Endometrial microvascular endothelial cells (primary cell): ENCODE measurements around the gene UBR2. TPM values are rescaled to one million over a fixed set of nuclear protein-coding genes. Genes with fewer than 3 reads are reported as not detected.
"Not testable (repeated sequence)": the region's sequence is repeated elsewhere in the genome, so short reads cannot be mapped to it uniquely, and the experiment has no call there.

Experiments used
- in situ Hi-C: cut with HindIII; loops from 2 replicates; pipeline ENCODE4 v1.10.0; 2017; ENCODE audit warnings: low sequenced_read_pairs, low pct_unique_long_range_greater_than_20kb; ENCODE audit errors: inconsistent ontology term
- total RNA-seq: library from RNA; depleted of rRNA; stranded (reverse); fragments of >200 nt; gene quantifications from one replicate; pipeline ENCODE4 v1.2.3, GENCODE V29; 2015; ENCODE audit errors: inconsistent ontology term

The UBR2 gene
- total RNA-seq, 1 donor from 2014 or later = 15.1 TPM

GRCh38 chr6:42550277-42550676 lies 13.6 kb upstream of the UBR2 start:
- in situ Hi-C loops = loop anchor here (25.0 kb wide), 1 partner anchor 238 kb away; no protein-coding TSS in a partner anchor

GRCh38 chr6:42551217-42551616 lies 12.6 kb upstream of the UBR2 start:
- in situ Hi-C loops = loop anchor here (25.0 kb wide), 1 partner anchor 239 kb away; no protein-coding TSS in a partner anchor

GRCh38 chr6:42552380-42552779 lies 11.4 kb upstream of the UBR2 start:
- in situ Hi-C loops = loop anchor here (25.0 kb wide), 1 partner anchor 240 kb away; no protein-coding TSS in a partner anchor

DNA sequence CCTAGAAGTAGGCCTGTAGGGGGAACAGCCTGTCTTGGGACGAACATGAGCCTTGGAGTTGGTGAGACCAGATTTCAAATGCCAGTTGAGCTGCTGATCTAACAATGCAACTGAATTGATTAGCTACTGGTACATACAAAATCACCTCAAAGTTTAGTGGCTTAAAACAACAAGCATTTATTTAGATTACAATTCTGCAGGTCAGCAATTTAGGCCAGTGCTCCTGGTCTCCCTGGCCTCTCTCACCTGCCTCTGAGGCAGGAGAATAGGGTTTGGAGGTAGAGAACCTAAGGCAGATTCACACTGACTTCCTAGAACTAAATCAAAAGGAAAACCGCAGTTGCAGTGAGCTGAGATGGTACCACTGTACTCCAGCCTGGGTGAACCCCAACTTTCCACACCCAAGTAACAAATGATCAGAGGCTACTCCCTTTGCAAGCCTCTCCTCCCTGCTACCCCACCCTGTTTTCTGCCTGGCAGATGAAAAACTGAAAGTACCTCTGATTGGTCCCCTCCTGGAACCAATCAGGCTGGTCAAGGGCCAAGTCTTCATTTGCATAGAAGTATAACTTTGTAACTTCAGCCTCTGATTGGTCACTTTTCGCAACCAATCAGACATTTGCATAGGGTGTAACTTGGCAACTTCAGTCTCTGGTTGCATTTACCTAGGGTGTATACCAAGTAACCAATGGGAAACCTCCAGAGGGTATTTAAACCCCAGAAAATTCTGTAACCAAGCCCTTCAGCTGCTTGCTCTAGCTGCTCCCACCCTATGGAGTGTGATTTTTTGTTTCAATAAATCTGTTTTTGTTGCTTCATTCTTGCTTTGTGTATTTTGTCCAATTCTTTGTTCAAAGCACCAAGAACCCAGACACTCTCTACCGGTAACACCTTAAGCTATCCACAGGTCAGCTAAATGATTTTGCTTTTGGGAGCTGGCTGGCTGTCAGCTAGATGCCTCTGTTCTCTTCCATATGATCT lies 8.1 kb upstream of the UBR2 start:
- in situ Hi-C loops = loop anchor here (25.0 kb wide), 1 partner anchor 243 kb away; no protein-coding TSS in a partner anchor

DNA sequence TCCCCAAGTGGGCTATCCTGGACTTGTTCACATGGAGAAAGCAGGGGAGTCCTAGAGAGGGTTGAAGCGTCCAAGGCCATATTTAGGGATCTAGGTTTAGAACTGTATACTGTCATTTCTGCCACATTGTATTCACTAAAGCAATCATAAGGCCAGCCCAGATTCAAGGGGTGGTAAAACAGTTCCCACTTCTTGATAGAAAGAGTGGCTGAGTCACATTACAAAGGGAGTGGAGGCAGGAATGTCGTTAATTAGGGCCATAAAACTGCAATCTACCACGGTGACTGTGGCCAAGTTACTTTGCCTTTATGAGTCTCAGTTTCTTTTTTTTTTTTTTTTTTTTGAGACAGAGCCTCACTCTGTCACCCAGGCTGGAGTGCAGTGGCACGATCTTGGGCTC lies 7.4 kb upstream of the UBR2 start:
- in situ Hi-C loops = loop anchor here (25.0 kb wide), 1 partner anchor 244 kb away; no protein-coding TSS in a partner anchor

DNA sequence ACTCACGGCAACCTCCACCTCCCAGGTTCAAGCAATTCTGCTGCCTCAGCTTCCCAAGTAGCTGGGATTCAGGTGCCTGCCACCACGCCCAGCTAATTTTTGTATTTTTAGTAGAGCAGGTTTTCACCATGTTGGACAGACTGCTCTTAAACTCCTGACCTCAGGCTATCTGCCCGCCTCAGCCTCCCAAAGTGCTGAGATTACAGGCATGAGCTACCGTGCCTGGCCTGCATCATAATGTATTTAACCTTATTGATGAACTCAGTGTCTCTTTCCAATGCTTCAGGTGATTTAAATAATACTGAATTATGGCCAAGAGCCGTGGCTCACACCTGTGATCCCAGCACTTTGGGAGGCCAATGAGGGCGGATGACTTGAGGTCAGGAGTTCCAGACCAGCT lies 4.6 kb upstream of the UBR2 start:
- in situ Hi-C loops = loop anchor here (25.0 kb wide), 1 partner anchor 247 kb away; no protein-coding TSS in a partner anchor

DNA sequence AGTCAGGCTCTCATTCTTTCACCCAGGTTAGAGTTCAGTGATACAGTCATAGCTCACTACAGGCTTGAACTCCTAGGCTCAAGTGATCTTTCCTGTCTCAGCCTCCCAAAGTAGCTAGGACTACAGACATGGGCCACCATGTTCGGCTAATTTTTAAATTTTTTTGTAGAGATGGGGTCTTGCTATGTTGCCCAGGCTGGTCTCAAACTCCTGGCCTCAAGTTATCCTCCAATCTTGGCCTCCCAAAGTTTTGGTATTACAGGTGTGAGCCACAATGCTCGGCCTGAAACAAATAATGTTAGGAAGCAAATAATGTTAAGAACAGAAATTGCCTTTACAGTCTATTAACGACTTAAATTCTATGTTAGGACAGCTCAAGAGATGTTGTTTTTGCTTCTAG lies 1.8 kb upstream of the UBR2 start:
- in situ Hi-C loops = loop anchor here (25.0 kb wide), 1 partner anchor 250 kb away; no protein-coding TSS in a partner anchor

- in situ Hi-C loops = loop anchor here (25.0 kb wide), 1 partner anchor 251 kb away; no protein-coding TSS in a partner anchor
These were observed 932 bp upstream of the UBR2 start for GRCh38 chr6:42562788-42563405.

- in situ Hi-C loops = loop anchor here (25.0 kb wide), 1 partner anchor 252 kb away; no protein-coding TSS in a partner anchor
These were observed 637 bp downstream of the UBR2 start for GRCh38 chr6:42564506-42564825.

GRCh38 chr6:42565823-42566613 lies 2.2 kb downstream of the UBR2 start:
- in situ Hi-C loops = loop anchor here (25.0 kb wide), 1 partner anchor 254 kb away; no protein-coding TSS in a partner anchor

- in situ Hi-C loops = loop anchor here (25.0 kb wide), 1 partner anchor 254 kb away; no protein-coding TSS in a partner anchor
These were observed 2.9 kb downstream of the UBR2 start for GRCh38 chr6:42566614-42567208.

DNA sequence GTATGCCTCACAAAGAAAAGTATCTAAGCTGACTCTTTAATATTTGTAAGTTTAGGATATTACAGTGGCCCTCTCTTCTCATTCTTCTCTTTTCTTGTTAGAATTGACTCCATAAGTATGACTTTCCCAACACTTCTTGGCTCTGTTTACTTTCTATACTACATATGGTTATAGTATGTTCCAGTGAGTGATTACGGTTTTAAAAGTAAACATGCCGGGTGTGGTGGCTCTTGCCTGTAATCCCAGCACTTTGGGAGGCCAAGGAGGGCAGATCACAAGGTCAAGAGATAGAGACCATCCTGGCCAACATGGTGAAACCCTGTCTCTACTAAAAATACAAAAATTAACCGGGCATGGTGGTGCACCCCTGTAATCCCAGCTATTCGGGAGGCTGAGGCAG lies 3.4 kb downstream of the UBR2 start:
- in situ Hi-C loops = loop anchor here (25.0 kb wide), 1 partner anchor 255 kb away; no protein-coding TSS in a partner anchor

DNA sequence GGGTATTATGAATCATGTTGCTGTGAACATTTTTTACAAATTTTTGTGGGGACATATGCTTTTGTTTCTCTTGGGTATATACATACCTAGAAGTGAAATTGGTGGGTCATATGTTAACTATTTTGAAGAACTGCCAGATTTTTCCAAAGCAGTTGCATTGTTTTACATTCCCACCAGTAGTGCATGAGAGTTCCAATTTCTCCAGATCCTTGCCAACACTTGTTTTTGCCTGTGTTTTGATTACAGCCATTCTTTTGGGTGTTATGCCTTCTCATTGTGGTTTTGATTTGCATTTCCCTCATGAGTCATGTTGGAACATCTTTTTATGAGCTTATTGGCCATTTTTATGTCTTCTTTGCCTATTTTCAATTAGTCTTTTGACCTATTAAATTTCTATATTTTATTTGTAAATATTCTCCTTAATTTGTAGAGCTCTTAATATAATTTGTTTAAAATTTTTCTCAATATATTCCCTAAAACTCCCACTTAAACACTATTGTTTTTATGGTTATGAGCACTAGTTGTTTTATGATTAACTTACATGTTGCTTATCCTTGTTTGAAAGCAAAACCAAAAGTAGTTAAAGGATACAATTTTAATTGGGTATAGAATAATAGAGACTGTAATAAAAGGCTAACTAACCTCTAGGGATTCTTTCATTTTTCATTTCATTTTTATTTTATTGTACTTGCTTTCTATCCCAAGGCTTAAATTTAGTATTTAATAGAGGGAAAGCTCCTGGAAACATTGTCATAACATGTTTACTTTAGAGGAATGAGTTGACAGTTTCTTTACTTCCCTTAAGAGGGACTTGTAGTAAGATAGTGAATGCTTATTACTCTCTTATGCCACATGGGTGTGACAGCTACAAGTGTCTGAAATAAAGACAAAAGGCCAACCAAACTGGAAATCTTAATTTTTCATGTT lies 5.5 kb downstream of the UBR2 start:
- in situ Hi-C loops = loop anchor here (25.0 kb wide), 1 partner anchor 257 kb away; no protein-coding TSS in a partner anchor

GRCh38 chr6:42571611-42572342 lies 7.9 kb downstream of the UBR2 start:
- in situ Hi-C loops = loop anchor here (25.0 kb wide), 1 partner anchor 259 kb away; no protein-coding TSS in a partner anchor

DNA sequence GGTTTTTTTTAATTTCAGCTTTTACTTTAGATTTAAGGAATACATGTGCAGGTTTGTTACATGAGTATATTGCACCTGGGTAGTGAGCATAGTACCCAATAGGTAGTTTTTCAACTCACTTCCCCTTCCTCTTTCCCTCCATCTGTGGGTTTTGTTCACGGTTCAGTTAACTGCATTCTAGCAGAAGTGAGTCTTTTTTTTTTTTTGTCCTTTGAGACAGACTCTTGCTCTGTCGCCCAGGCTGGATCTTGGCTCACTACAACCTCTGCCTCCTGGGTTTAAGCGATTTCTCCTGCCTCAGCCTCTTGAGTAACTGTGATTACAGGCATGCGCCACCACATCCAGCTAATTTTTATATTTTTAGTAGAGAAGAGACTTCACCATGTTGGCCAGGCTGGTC lies 8.7 kb downstream of the UBR2 start:
- in situ Hi-C loops = loop anchor here (25.0 kb wide), 1 partner anchor 260 kb away; no protein-coding TSS in a partner anchor

DNA sequence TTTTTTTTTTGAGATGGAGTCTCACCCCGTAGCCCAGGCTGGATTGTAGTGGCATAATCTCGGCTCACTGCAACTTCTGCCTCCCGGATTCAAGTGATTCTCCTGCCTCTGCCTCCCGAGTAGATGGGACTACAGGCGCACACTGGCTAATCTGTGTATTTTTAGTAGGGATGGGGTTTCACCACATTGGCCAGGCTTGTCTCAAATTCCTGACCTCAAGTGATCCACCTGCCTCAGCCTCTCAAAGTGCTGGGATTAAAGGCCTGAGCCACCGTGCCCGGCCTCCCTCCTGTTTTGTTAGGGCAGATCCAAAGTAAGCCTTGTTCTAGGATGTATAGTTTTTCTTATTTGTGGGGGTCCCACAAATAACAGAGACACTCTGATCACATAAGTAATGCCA lies 12.7 kb downstream of the UBR2 start:
- in situ Hi-C loops = not testable (repeated sequence)
